ENCODE measurements around the gene NQO2. TPM values are rescaled to one million over a fixed set of nuclear protein-coding genes. Genes with fewer than 3 reads are reported as not detected.
"Not testable (repeated sequence)": the region's sequence is repeated elsewhere in the genome, so short reads cannot be mapped to it uniquely, and the experiment has no call there.

The NQO2 gene
- total RNA-seq, 1 donor from 2014 or later: 51.1 TPM

GRCh38 chr6:3001773-3002293, 2.1 kb downstream of the NQO2 start:
- peaks cover 37% of the 10 kb centered on the region for H3K4me1 ChIP-seq
- DNase-seq: no peak
- TF ChIP-seq CTCF (IDR thresholded peaks at IDR 0.05; ENCODE audit: borderline replicate concordance): peak; percentile 62
- peak overlapping the region; percentile 93 for H3K27ac ChIP-seq (replicated peaks)
- H3K9me3 ChIP-seq (replicated peaks): no peaks in the 10 kb centered on the region
- no peaks in the 10 kb centered on the region for H3K27me3 ChIP-seq (ENCODE audit: low read depth)
- H3K4me3 ChIP-seq: no peak overlapping the region
- intact Hi-C loops (cut with micrococcal nuclease): no loop called here
- H3K36me3 ChIP-seq: peaks cover 28% of the 10 kb centered on the region

- H3K27me3 ChIP-seq (ENCODE audit: low read depth); H3K4me3 ChIP-seq; H3K9me3 ChIP-seq (replicated peaks); H3K27ac ChIP-seq (replicated peaks); DNase-seq; intact Hi-C loops (cut with micrococcal nuclease): not testable (repeated sequence)
- H3K4me1 ChIP-seq: peaks cover 37% of the 10 kb centered on the region
- peaks cover 40% of the 10 kb centered on the region for H3K36me3 ChIP-seq
Observed at GRCh38 chr6:3003226-3003625, 3.5 kb downstream of the NQO2 start.

DNA sequence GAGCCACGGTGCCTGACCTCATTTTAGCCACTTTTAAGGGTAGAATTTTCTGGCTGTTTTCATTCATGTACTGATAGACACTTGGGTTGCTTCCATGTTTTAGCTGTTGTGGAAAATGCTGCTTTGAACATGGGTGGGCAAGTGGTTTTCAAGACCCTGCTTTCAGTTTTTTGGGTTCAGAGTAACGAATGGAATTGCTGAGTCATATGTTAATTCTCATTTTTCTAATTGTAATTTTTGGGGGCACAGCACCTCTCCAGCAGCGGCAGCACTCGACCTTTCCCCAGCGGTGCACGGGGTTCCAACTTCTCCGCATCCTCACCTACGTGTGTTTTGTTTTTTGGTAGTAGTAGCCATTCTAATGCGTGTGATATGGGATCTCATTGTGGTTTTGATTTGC, 5.4 kb downstream of the NQO2 start:
- no peak for TF ChIP-seq CTCF (IDR thresholded peaks at IDR 0.05; ENCODE audit: borderline replicate concordance)
- peaks cover 58% of the 10 kb centered on the region for H3K36me3 ChIP-seq
- peaks cover 22% of the 10 kb centered on the region for H3K4me1 ChIP-seq
- H3K9me3 ChIP-seq (replicated peaks): no peaks in the 10 kb centered on the region
- H3K27ac ChIP-seq (replicated peaks): no peak overlapping the region
- no peaks in the 10 kb centered on the region for H3K27me3 ChIP-seq (ENCODE audit: low read depth)
- H3K4me3 ChIP-seq: no peak overlapping the region
- DNase-seq: no peak
- intact Hi-C loops (cut with micrococcal nuclease): no loop called here

GRCh38 chr6:3005874-3006273, 6.2 kb downstream of the NQO2 start:
- Histone ChIP-seq H3K36me3 (peaks cover 66% of the 10 kb centered on the region), H3K4me1 (peaks cover 14% of the 10 kb centered on the region), H3K27me3 (ENCODE audit: low read depth) (no peaks in the 10 kb centered on the region), H3K4me3 (no peak overlapping the region), H3K27ac (replicated peaks) (no peak overlapping the region), H3K9me3 (replicated peaks) (peaks cover 5% of the 10 kb centered on the region)
- TF ChIP-seq CTCF (IDR thresholded peaks at IDR 0.05; ENCODE audit: borderline replicate concordance): no peak
- intact Hi-C loops (cut with micrococcal nuclease): no loop called here
- no peak for DNase-seq

- no peak for TF ChIP-seq CTCF (IDR thresholded peaks at IDR 0.05; ENCODE audit: borderline replicate concordance)
- Histone ChIP-seq H3K27ac (replicated peaks) (no peak overlapping the region), H3K4me1 (peaks cover 8% of the 10 kb centered on the region), H3K27me3 (ENCODE audit: low read depth) (no peaks in the 10 kb centered on the region), H3K9me3 (replicated peaks) (peaks cover 11% of the 10 kb centered on the region), H3K36me3 (peaks cover 72% of the 10 kb centered on the region), H3K4me3 (no peak overlapping the region)
- intact Hi-C loops (cut with micrococcal nuclease): no loop called here
- DNase-seq: no peak
Observed at GRCh38 chr6:3006476-3006875, 6.8 kb downstream of the NQO2 start.

DNA sequence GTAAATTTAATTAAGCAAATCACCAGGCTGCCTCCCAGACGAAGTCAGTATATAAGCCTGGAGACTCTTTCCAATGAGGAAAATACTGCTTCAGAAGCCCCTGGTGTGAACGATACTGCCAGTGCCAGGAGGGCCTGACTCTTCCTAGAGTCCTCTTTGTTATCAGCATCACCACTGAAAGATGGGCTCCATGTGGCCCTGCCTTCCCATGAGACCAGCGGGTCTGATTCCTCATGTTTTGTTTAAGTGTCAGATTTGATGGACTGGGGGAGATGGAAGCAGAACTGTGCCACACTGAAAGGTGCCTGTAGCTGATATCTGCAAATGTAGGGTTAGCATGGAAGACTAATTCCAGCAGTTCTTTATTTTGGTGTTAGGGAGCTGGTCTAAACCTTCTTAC, 7.9 kb downstream of the NQO2 start:
- Histone ChIP-seq H3K4me1 (no peaks in the 10 kb centered on the region), H3K9me3 (replicated peaks) (peaks cover 22% of the 10 kb centered on the region), H3K4me3 (no peak overlapping the region), H3K27ac (replicated peaks) (no peak overlapping the region), H3K27me3 (ENCODE audit: low read depth) (no peaks in the 10 kb centered on the region), H3K36me3 (peaks cover 83% of the 10 kb centered on the region)
- no peak for TF ChIP-seq CTCF (IDR thresholded peaks at IDR 0.05; ENCODE audit: borderline replicate concordance)
- no peak for DNase-seq
- intact Hi-C loops (cut with micrococcal nuclease): no loop called here

DNA sequence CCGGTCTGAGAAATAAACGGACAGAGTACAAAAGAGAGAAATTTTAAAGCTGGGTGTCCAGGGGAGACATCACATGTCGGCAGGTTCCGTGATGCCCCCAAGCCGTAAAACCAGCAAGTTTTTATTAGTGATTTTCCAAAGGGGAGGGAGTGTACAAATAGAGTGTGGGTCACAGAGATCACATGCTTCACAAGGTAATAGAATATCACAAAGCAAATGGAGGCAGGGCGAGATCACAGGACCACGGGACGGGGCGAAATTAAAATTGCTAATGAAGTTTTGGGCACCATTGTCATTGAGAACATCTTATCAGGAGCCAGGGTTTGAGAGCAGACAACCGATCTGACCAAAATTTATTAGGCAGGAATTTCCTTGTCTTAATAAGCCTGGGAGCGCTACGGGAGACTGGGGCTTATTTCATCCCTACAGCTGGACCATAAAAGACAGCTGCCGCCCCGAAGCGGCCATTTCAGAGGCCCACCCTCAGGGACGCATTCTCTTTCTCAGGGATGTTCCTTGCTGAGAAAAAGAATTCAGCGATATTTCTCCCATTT, 9.1 kb downstream of the NQO2 start:
- H3K4me1 ChIP-seq; H3K27me3 ChIP-seq (ENCODE audit: low read depth); H3K27ac ChIP-seq (replicated peaks); H3K4me3 ChIP-seq; intact Hi-C loops (cut with micrococcal nuclease); DNase-seq: not testable (repeated sequence)
- peaks cover 93% of the 10 kb centered on the region for H3K36me3 ChIP-seq
- peaks cover 23% of the 10 kb centered on the region for H3K9me3 ChIP-seq (replicated peaks)
